B cell (primary cell): ENCODE data around the gene CCDC187.

Experiments
- CTCF ChIP-seq: fragments of 200-600 bp; IDR thresholded peaks from one replicate; pipeline ENCODE4 v1.8.0; 2022; ENCODE audit warnings: antibody characterized with exemption, mild to moderate bottlenecking
- EZH2 ChIP-seq: IDR thresholded peaks from 2 replicates; pipeline ENCODE4 v1.6.1; 2012; ENCODE audit warnings: borderline replicate concordance, low read depth, mild to moderate bottlenecking, moderate library complexity, low read length; ENCODE audit not compliant: insufficient read depth, poor library complexity, severe bottlenecking

- TF ChIP-seq CTCF (no peak), EZH2 (no peak)
These were observed 63.0 kb downstream of the CCDC187 start for GRCh38 chr9:136240941-136241340.
